ENCODE data around the gene NPC2. TPM values are rescaled to one million over a fixed set of nuclear protein-coding genes. Genes with fewer than 3 reads are reported as not detected.
A peak's percentile ranks its signal among the peaks of the same experiment; 100 is the strongest.
"Not testable (repeated sequence)": the region's sequence is repeated elsewhere in the genome, so short reads cannot be mapped to it uniquely, and the experiment has no call there.

The NPC2 gene
- 91.4 TPM for polyA plus RNA-seq (2012; ENCODE audit: insufficient read depth, insufficient read length)

- no peak for DNase-seq (ENCODE audit: low read depth, low spot score)
- H3K4me3 ChIP-seq (ENCODE audit: low read length), result peak within 1 kb of the TSS; percentile 92
Observed at GRCh38 chr14:74492776-74493342, at the start of gene NPC2. Gene NPC2, minus strand, starts transcription at chr14:74493305. Its CDS starts 31 bp downstream, at chr14:74493274.

GRCh38 chr14:74542056-74542685, 49.1 kb upstream of the NPC2 start:
- DNase-seq (ENCODE audit: low read depth, low spot score), result no peak

GRCh38 chr14:74541225-74541624, 48.1 kb upstream of the NPC2 start:
- no peak for DNase-seq (ENCODE audit: low read depth, low spot score)
- H3K4me3 ChIP-seq (ENCODE audit: low read length), result no peak overlapping the region

More at GRCh38 chr14:74542056-74542685, 49.1 kb upstream of the NPC2 start:
- H3K4me3 ChIP-seq (ENCODE audit: low read length), result no peak overlapping the region

GRCh38 chr14:74539503-74539902, 46.4 kb upstream of the NPC2 start:
- no peak for DNase-seq (ENCODE audit: low read depth, low spot score)
- no peak overlapping the region for H3K4me3 ChIP-seq (ENCODE audit: low read length)

- DNase-seq (ENCODE audit: low read depth, low spot score), result no peak
- H3K4me3 ChIP-seq (ENCODE audit: low read length), result no peak overlapping the region
Observed at GRCh38 chr14:74538411-74539391, 45.6 kb upstream of the NPC2 start.

GRCh38 chr14:74536336-74536735, 43.2 kb upstream of the NPC2 start:
- H3K4me3 ChIP-seq (ENCODE audit: low read length); DNase-seq (ENCODE audit: low read depth, low spot score): not testable (repeated sequence)

- DNase-seq (ENCODE audit: low read depth, low spot score), result no peak
- H3K4me3 ChIP-seq (ENCODE audit: low read length), result no peak overlapping the region
Observed at GRCh38 chr14:74535756-74536325, 42.7 kb upstream of the NPC2 start.

GRCh38 chr14:74533576-74533975, 40.5 kb upstream of the NPC2 start:
- no peak for DNase-seq (ENCODE audit: low read depth, low spot score)
- H3K4me3 ChIP-seq (ENCODE audit: low read length), result no peak overlapping the region

- DNase-seq (ENCODE audit: low read depth, low spot score), result no peak
- H3K4me3 ChIP-seq (ENCODE audit: low read length), result no peak overlapping the region
Observed at GRCh38 chr14:74532246-74532645, 39.1 kb upstream of the NPC2 start.

GRCh38 chr14:74531467-74531866, 38.4 kb upstream of the NPC2 start:
- no peak for DNase-seq (ENCODE audit: low read depth, low spot score)
- no peak overlapping the region for H3K4me3 ChIP-seq (ENCODE audit: low read length)

- DNase-seq (ENCODE audit: low read depth, low spot score), result no peak
- no peak overlapping the region for H3K4me3 ChIP-seq (ENCODE audit: low read length)
Observed at GRCh38 chr14:74531006-74531405, 37.9 kb upstream of the NPC2 start.

GRCh38 chr14:74528886-74529285, 35.8 kb upstream of the NPC2 start:
- H3K4me3 ChIP-seq (ENCODE audit: low read length), result no peak overlapping the region
- no peak for DNase-seq (ENCODE audit: low read depth, low spot score)

GRCh38 chr14:74528406-74528805, 35.3 kb upstream of the NPC2 start:
- H3K4me3 ChIP-seq (ENCODE audit: low read length), result no peak overlapping the region
- DNase-seq (ENCODE audit: low read depth, low spot score), result no peak

- DNase-seq (ENCODE audit: low read depth, low spot score), result no peak
Observed at GRCh38 chr14:74527736-74528280, 34.7 kb upstream of the NPC2 start.

GRCh38 chr14:74526854-74527585, 33.9 kb upstream of the NPC2 start:
- no peak for DNase-seq (ENCODE audit: low read depth, low spot score)
- H3K4me3 ChIP-seq (ENCODE audit: low read length), result no peak overlapping the region

More at GRCh38 chr14:74527736-74528280, 34.7 kb upstream of the NPC2 start:
- H3K4me3 ChIP-seq (ENCODE audit: low read length), result no peak overlapping the region

- no peak for DNase-seq (ENCODE audit: low read depth, low spot score)
- no peak overlapping the region for H3K4me3 ChIP-seq (ENCODE audit: low read length)
Observed at GRCh38 chr14:74525361-74525851, 32.3 kb upstream of the NPC2 start.

GRCh38 chr14:74524812-74525135, 31.7 kb upstream of the NPC2 start:
- no peak overlapping the region for H3K4me3 ChIP-seq (ENCODE audit: low read length)
- no peak for DNase-seq (ENCODE audit: low read depth, low spot score)

- DNase-seq (ENCODE audit: low read depth, low spot score), result no peak
- H3K4me3 ChIP-seq (ENCODE audit: low read length), result no peak overlapping the region
Observed at GRCh38 chr14:74524076-74524811, 31.1 kb upstream of the NPC2 start.
